ENCODE data around the gene PPHLN1.

PPHLN1 gene

GRCh38 chr12:42442888-42443287, 116.9 kb downstream of the PPHLN1 start:
- ChIA-PET CTCF (no interaction called here), POLR2A (interaction anchor here (0.5 to 1.1 kb wide), 2 partner anchors 11 to 910 kb away, joined by 3 read pairs; no protein-coding TSS in a partner anchor)
- DNase-seq (ENCODE audit: extremely low spot score): no peak
- TF ChIP-seq SUZ12 (IDR thresholded peaks at IDR 0.05) (no peak), SP1 (IDR thresholded peaks at IDR 0.05) (no peak), PKNOX1 (IDR thresholded peaks at IDR 0.05) (no peak), ARNT (IDR thresholded peaks at IDR 0.05) (no peak), TARDBP (IDR thresholded peaks at IDR 0.05) (no peak), BHLHE40 (IDR thresholded peaks at IDR 0.05; ENCODE audit: borderline replicate concordance) (no peak), LEF1 (IDR thresholded peaks at IDR 0.05; ENCODE audit: borderline replicate concordance) (no peak)

- DNase-seq (ENCODE audit: extremely low spot score): no peak
- ChIA-PET CTCF (no interaction called here), POLR2A (no interaction called here)
- TF ChIP-seq L3MBTL2 (conservative IDR thresholded peaks at IDR 0.05) (no peak), FOXM1 (IDR thresholded peaks at IDR 0.05; ENCODE audit: borderline replicate concordance) (no peak), FOXK2 (IDR thresholded peaks at IDR 0.05) (no peak), SP1 (IDR thresholded peaks at IDR 0.05) (no peak), PKNOX1 (IDR thresholded peaks at IDR 0.05) (no peak), ZNF384 (IDR thresholded peaks at IDR 0.05) (no peak), LEF1 (IDR thresholded peaks at IDR 0.05; ENCODE audit: borderline replicate concordance) (no peak), ARNT (IDR thresholded peaks at IDR 0.05) (no peak), CTBP1 (IDR thresholded peaks at IDR 0.05; ENCODE audit: borderline replicate concordance) (no peak), TARDBP (IDR thresholded peaks at IDR 0.05) (no peak)
Observed at GRCh38 chr12:42444192-42444943, 118.4 kb downstream of the PPHLN1 start.

DNA sequence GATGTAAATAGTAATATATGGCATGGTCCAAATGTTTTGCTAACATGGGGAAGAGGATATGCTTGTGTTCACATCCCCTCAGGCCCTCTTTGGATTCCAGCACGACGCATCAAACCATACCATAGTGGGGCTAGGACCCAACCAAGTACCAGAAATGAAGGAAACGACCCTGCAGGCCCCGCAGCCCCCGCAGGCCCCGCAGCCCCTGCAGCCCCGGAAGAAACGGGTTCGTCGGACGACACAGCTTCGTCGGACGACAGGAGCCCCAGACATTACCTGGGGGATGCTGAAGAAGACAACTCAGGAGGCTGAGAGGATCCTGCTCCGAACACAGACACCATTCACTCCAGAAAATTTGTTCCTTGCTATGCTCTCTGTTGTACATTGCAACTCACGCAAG, 119.9 kb downstream of the PPHLN1 start:
- CTCF ChIA-PET: interaction anchor here (1.5 kb wide), 1 partner anchor 123 kb away, joined by 3 read pairs; no protein-coding TSS in a partner anchor
- POLR2A ChIA-PET: interaction anchor here (0.6 kb wide), 1 partner anchor 44 kb away, joined by 3 read pairs; no protein-coding TSS in a partner anchor
- no peak for DNase-seq (ENCODE audit: extremely low spot score)
- no peak for TF ChIP-seq SP1 (IDR thresholded peaks at IDR 0.05)
- no peak for TF ChIP-seq ELF4 (IDR thresholded peaks at IDR 0.05)
- TF ChIP-seq TARDBP (IDR thresholded peaks at IDR 0.05): no peak
- TF ChIP-seq BHLHE40 (IDR thresholded peaks at IDR 0.05; ENCODE audit: borderline replicate concordance): no peak
- no peak for TF ChIP-seq FOXK2 (IDR thresholded peaks at IDR 0.05)
- TF ChIP-seq SUZ12 (IDR thresholded peaks at IDR 0.05): no peak
- TF ChIP-seq ZNF384 (IDR thresholded peaks at IDR 0.05): no peak

- ChIA-PET CTCF (interaction anchor here (1.5 kb wide), 1 partner anchor 122 kb away, joined by 3 read pairs; no protein-coding TSS in a partner anchor), POLR2A (no interaction called here)
- TF ChIP-seq ELF4 (IDR thresholded peaks at IDR 0.05): no peak
- no peak for TF ChIP-seq SP1 (IDR thresholded peaks at IDR 0.05)
- TF ChIP-seq HDGF (IDR thresholded peaks at IDR 0.05; ENCODE audit: borderline replicate concordance): no peak
- no peak for TF ChIP-seq TARDBP (IDR thresholded peaks at IDR 0.05)
- TF ChIP-seq LEF1 (IDR thresholded peaks at IDR 0.05; ENCODE audit: borderline replicate concordance): no peak
- TF ChIP-seq FOXA1 (IDR thresholded peaks at IDR 0.05): no peak
- no peak for TF ChIP-seq BHLHE40 (IDR thresholded peaks at IDR 0.05; ENCODE audit: borderline replicate concordance)
- no peak for TF ChIP-seq CTBP1 (IDR thresholded peaks at IDR 0.05; ENCODE audit: borderline replicate concordance)
- TF ChIP-seq NFRKB (IDR thresholded peaks at IDR 0.05): no peak
- TF ChIP-seq FOXK2 (IDR thresholded peaks at IDR 0.05): no peak
- TF ChIP-seq PKNOX1 (IDR thresholded peaks at IDR 0.05): no peak
- no peak for TF ChIP-seq FOXM1 (IDR thresholded peaks at IDR 0.05; ENCODE audit: borderline replicate concordance)
- no peak for TF ChIP-seq SUZ12 (IDR thresholded peaks at IDR 0.05)
- TF ChIP-seq ZNF384 (IDR thresholded peaks at IDR 0.05): no peak
- no peak for TF ChIP-seq ARNT (IDR thresholded peaks at IDR 0.05)
- no peak for TF ChIP-seq L3MBTL2 (conservative IDR thresholded peaks at IDR 0.05)
- DNase-seq (ENCODE audit: extremely low spot score): no peak
Observed at GRCh38 chr12:42446761-42447160, 120.8 kb downstream of the PPHLN1 start.

- DNase-seq (ENCODE audit: extremely low spot score): no peak
- ChIA-PET POLR2A (no interaction called here), CTCF (interaction anchor here (0.6 kb wide), 1 partner anchor 409 kb away, joined by 3 read pairs; no protein-coding TSS in a partner anchor)
- TF ChIP-seq L3MBTL2 (conservative IDR thresholded peaks at IDR 0.05) (no peak), CTBP1 (IDR thresholded peaks at IDR 0.05; ENCODE audit: borderline replicate concordance) (no peak), NFRKB (IDR thresholded peaks at IDR 0.05) (no peak), HDGF (IDR thresholded peaks at IDR 0.05; ENCODE audit: borderline replicate concordance) (no peak), TARDBP (IDR thresholded peaks at IDR 0.05) (no peak), ARNT (IDR thresholded peaks at IDR 0.05) (no peak), ELF4 (IDR thresholded peaks at IDR 0.05) (no peak), PKNOX1 (IDR thresholded peaks at IDR 0.05) (no peak), ZNF384 (IDR thresholded peaks at IDR 0.05) (no peak), FOXM1 (IDR thresholded peaks at IDR 0.05; ENCODE audit: borderline replicate concordance) (no peak), FOXK2 (IDR thresholded peaks at IDR 0.05) (no peak), FOXA1 (IDR thresholded peaks at IDR 0.05) (no peak), LEF1 (IDR thresholded peaks at IDR 0.05; ENCODE audit: borderline replicate concordance) (no peak), SUZ12 (IDR thresholded peaks at IDR 0.05) (no peak), SP1 (IDR thresholded peaks at IDR 0.05) (no peak), BHLHE40 (IDR thresholded peaks at IDR 0.05; ENCODE audit: borderline replicate concordance) (no peak)
Observed at GRCh38 chr12:42447371-42447786, 121.4 kb downstream of the PPHLN1 start.
